Measurements from ENCODE around the gene NCR3LG1. TPM values are rescaled to one million over a fixed set of nuclear protein-coding genes. Genes with fewer than 3 reads are reported as not detected.

NCR3LG1 gene
- total and polyA plus RNA-seq, 2 donors (not counting 1 experiment from before 2014, with no cell fraction given), result 0.12 to 0.64 TPM

GRCh38 chr11:17368551-17368950 lies 17.0 kb downstream of the NCR3LG1 start:
- peaks cover 0 to 46% (median 34%) of the 10 kb centered on the region in 3 donors for H3K9me3 ChIP-seq (ENCODE audit: control extremely low read depth in 1 of 3, control insufficient read depth in 2 of 3, insufficient read depth in 1 of 3, low read length in 2 of 3)
- POLR2A ChIA-PET, result no interaction called here
- H3K4me2 ChIP-seq (replicated peaks; ENCODE audit: low read depth, low read length, poor library complexity, severe bottlenecking), result no peak overlapping the region
- intact Hi-C loops (cut with micrococcal nuclease), result no loop called here
- 93% methylated on average over 3 of the region's 3 CpGs for WGBS (ENCODE audit: insufficient coverage)
- H3K36me3 ChIP-seq (replicated peaks in 1 of 2; ENCODE audit: control extremely low read depth in 1 of 2, control insufficient read depth in 1 of 2, extremely low read depth in 1 of 2, insufficient read depth in 2 of 2, low read length in 1 of 2), result no peaks in the 10 kb centered on the region
- ATAC-seq (ENCODE audit: low read depth) (no peak), DNase-seq (no peak)
- H3K79me2 ChIP-seq (ENCODE audit: control insufficient read depth, insufficient read depth, low read length), result no peaks in the 10 kb centered on the region
- H2AFZ ChIP-seq (ENCODE audit: insufficient read depth, low read depth, low read length, poor library complexity, severe bottlenecking), result no peak overlapping the region
- no peak overlapping the region for H3K4me3 ChIP-seq (ENCODE audit: control extremely low read depth in 1 of 5, extremely low read depth in 1 of 5, insufficient read depth in 1 of 5, low read depth in 2 of 5, low read length in 4 of 5)
- Mint-ChIP-seq H3K27ac (no peak overlapping the region), H3K9me3 (ENCODE audit: insufficient read depth) (peaks cover 26% of the 10 kb centered on the region), H3K27me3 (no peaks in the 10 kb centered on the region), H3K4me3 (no peak overlapping the region), H3K4me1 (no peaks in the 10 kb centered on the region)
- H3K27ac ChIP-seq (ENCODE audit: low read length in 2 of 2), result no peak overlapping the region
- CTCF ChIA-PET, result no interaction called here
- H3K9ac ChIP-seq (ENCODE audit: low read length), result no peak overlapping the region
- peaks cover 0 to 3% (median 0%) of the 10 kb centered on the region in 4 experiments for H3K27me3 ChIP-seq (replicated peaks in 1 of 4; ENCODE audit: control extremely low read depth in 1 of 4, control insufficient read depth in 3 of 4, insufficient read depth in 4 of 4, low read length in 3 of 4)
- no peaks in the 10 kb centered on the region for H4K20me1 ChIP-seq (ENCODE audit: control insufficient read depth, insufficient read depth, low read length, poor library complexity, severe bottlenecking)
- TF ChIP-seq, protein P1, sequence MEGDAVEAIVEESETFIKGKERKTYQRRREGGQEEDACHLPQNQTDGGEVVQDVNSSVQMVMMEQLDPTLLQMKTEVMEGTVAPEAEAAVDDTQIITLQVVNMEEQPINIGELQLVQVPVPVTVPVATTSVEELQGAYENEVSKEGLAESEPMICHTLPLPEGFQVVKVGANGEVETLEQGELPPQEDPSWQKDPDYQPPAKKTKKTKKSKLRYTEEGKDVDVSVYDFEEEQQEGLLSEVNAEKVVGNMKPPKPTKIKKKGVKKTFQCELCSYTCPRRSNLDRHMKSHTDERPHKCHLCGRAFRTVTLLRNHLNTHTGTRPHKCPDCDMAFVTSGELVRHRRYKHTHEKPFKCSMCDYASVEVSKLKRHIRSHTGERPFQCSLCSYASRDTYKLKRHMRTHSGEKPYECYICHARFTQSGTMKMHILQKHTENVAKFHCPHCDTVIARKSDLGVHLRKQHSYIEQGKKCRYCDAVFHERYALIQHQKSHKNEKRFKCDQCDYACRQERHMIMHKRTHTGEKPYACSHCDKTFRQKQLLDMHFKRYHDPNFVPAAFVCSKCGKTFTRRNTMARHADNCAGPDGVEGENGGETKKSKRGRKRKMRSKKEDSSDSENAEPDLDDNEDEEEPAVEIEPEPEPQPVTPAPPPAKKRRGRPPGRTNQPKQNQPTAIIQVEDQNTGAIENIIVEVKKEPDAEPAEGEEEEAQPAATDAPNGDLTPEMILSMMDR (IDR thresholded peaks at IDR 0.05), result no peak
- H3K4me1 ChIP-seq (ENCODE audit: control insufficient read depth in 2 of 2, insufficient read depth in 2 of 2, low read length in 2 of 2), result no peaks in the 10 kb centered on the region

GRCh38 chr11:17369094-17369493 lies 17.5 kb downstream of the NCR3LG1 start:
- CTCF ChIA-PET, result no interaction called here
- Mint-ChIP-seq H3K27ac (no peak overlapping the region), H3K4me3 (no peak overlapping the region)

More at GRCh38 chr11:17369094-17369493, 17.5 kb downstream of the NCR3LG1 start:
- no peaks in the 10 kb centered on the region for H3K4me1 ChIP-seq (ENCODE audit: control insufficient read depth in 2 of 2, insufficient read depth in 2 of 2, low read length in 2 of 2)
- no peaks in the 10 kb centered on the region for H3K36me3 ChIP-seq (replicated peaks in 1 of 2; ENCODE audit: control extremely low read depth in 1 of 2, control insufficient read depth in 1 of 2, extremely low read depth in 1 of 2, insufficient read depth in 2 of 2, low read length in 1 of 2)
- ATAC-seq (ENCODE audit: low read depth) (no peak), DNase-seq (no peak)
- H3K4me3 ChIP-seq (ENCODE audit: control extremely low read depth in 1 of 5, extremely low read depth in 1 of 5, insufficient read depth in 1 of 5, low read depth in 2 of 5, low read length in 4 of 5), result no peak overlapping the region
- H3K79me2 ChIP-seq (ENCODE audit: control insufficient read depth, insufficient read depth, low read length), result no peaks in the 10 kb centered on the region
- H3K9me3 Mint-ChIP-seq (ENCODE audit: insufficient read depth), result peaks cover 26% of the 10 kb centered on the region
- POLR2A ChIA-PET, result no interaction called here
- no peaks in the 10 kb centered on the region for H4K20me1 ChIP-seq (ENCODE audit: control insufficient read depth, insufficient read depth, low read length, poor library complexity, severe bottlenecking)
- peaks cover 0 to 3% (median 0%) of the 10 kb centered on the region in 4 experiments for H3K27me3 ChIP-seq (replicated peaks in 1 of 4; ENCODE audit: control extremely low read depth in 1 of 4, control insufficient read depth in 3 of 4, insufficient read depth in 4 of 4, low read length in 3 of 4)
- no peaks in the 10 kb centered on the region for H3K27me3 Mint-ChIP-seq
- no peak overlapping the region for H3K4me2 ChIP-seq (replicated peaks; ENCODE audit: low read depth, low read length, poor library complexity, severe bottlenecking)
- no peak overlapping the region for H2AFZ ChIP-seq (ENCODE audit: insufficient read depth, low read depth, low read length, poor library complexity, severe bottlenecking)
- no peak overlapping the region for H3K9ac ChIP-seq (ENCODE audit: low read length)
- H3K9me3 ChIP-seq (ENCODE audit: control extremely low read depth in 1 of 3, control insufficient read depth in 2 of 3, insufficient read depth in 1 of 3, low read length in 2 of 3), result peaks cover 0 to 46% (median 38%) of the 10 kb centered on the region in 3 donors
- H3K27ac ChIP-seq (ENCODE audit: low read length in 2 of 2), result no peak overlapping the region
- TF ChIP-seq EZH2 (IDR thresholded peaks at IDR 0.05; ENCODE audit: borderline replicate concordance, insufficient read depth, low read depth, low read length, poor library complexity, severe bottlenecking), result no peak
- TF ChIP-seq, protein P1 (IDR thresholded peaks at IDR 0.05), result no peak
- no peaks in the 10 kb centered on the region for H3K4me1 Mint-ChIP-seq
- intact Hi-C loops (cut with micrococcal nuclease), result no loop called here
